ENCODE results near the gene AFAP1L1. TPM values are rescaled to one million over a fixed set of nuclear protein-coding genes. Genes with fewer than 3 reads are reported as not detected.
A peak's percentile ranks its signal among the peaks of the same experiment; 100 is the strongest.

Gene AFAP1L1
- total RNA-seq, 1 donor, result 1.1 TPM

- Histone ChIP-seq H3K27me3 (ENCODE audit: insufficient read depth, low read length) (peaks cover 8% of the 10 kb centered on the region), H3K4me2 (ENCODE audit: insufficient read depth, low read length) (no peak overlapping the region), H3K79me2 (ENCODE audit: insufficient read depth, low read length) (no peaks in the 10 kb centered on the region), H3K9me3 (ENCODE audit: low read depth, low read length) (no peaks in the 10 kb centered on the region), H3K36me3 (ENCODE audit: insufficient read depth, low read length) (no peaks in the 10 kb centered on the region), H3K27ac (ENCODE audit: low read depth, low read length) (no peak overlapping the region), H3K4me3 (ENCODE audit: insufficient read depth, low read length) (no peak overlapping the region), H2AFZ (ENCODE audit: low read length) (no peak overlapping the region), H3K4me1 (ENCODE audit: insufficient read depth, low read length) (no peaks in the 10 kb centered on the region), H4K20me1 (ENCODE audit: insufficient read depth, low read length) (no peaks in the 10 kb centered on the region)
- DNase-seq (ENCODE audit: insufficient read length, low spot score, missing footprints), result no peak
- TF ChIP-seq CTCF (IDR thresholded peaks at IDR 0.05; ENCODE audit: extremely low read depth, low read depth, low read length), result no peak
Observed at GRCh38 chr5:149288436-149288835, 16.8 kb downstream of the AFAP1L1 start.

- Histone ChIP-seq H2AFZ (ENCODE audit: low read length) (peak overlapping the region; percentile 20), H3K27me3 (ENCODE audit: insufficient read depth, low read length) (peaks cover 8% of the 10 kb centered on the region), H3K36me3 (ENCODE audit: insufficient read depth, low read length) (no peaks in the 10 kb centered on the region), H3K4me1 (ENCODE audit: insufficient read depth, low read length) (no peaks in the 10 kb centered on the region), H3K79me2 (ENCODE audit: insufficient read depth, low read length) (no peaks in the 10 kb centered on the region), H4K20me1 (ENCODE audit: insufficient read depth, low read length) (no peaks in the 10 kb centered on the region), H3K27ac (ENCODE audit: low read depth, low read length) (no peak overlapping the region), H3K9me3 (ENCODE audit: low read depth, low read length) (no peaks in the 10 kb centered on the region), H3K4me3 (ENCODE audit: insufficient read depth, low read length) (no peak overlapping the region), H3K4me2 (ENCODE audit: insufficient read depth, low read length) (no peak overlapping the region)
- TF ChIP-seq CTCF (IDR thresholded peaks at IDR 0.05; ENCODE audit: extremely low read depth, low read depth, low read length), result no peak
- DNase-seq (ENCODE audit: insufficient read length, low spot score, missing footprints), result no peak
Observed at GRCh38 chr5:149289301-149289700, 17.6 kb downstream of the AFAP1L1 start.

- no peak overlapping the region for H2AFZ ChIP-seq (ENCODE audit: low read length)
- H3K27me3 ChIP-seq (ENCODE audit: insufficient read depth, low read length), result peaks cover 13% of the 10 kb centered on the region
- H3K4me3 ChIP-seq (ENCODE audit: insufficient read depth, low read length), result no peak overlapping the region
- no peak overlapping the region for H3K4me2 ChIP-seq (ENCODE audit: insufficient read depth, low read length)
- H3K79me2 ChIP-seq (ENCODE audit: insufficient read depth, low read length), result no peaks in the 10 kb centered on the region
- DNase-seq (ENCODE audit: insufficient read length, low spot score, missing footprints), result no peak
- no peaks in the 10 kb centered on the region for H3K4me1 ChIP-seq (ENCODE audit: insufficient read depth, low read length)
- TF ChIP-seq CTCF (IDR thresholded peaks at IDR 0.05; ENCODE audit: extremely low read depth, low read depth, low read length), result no peak
- no peak overlapping the region for H3K27ac ChIP-seq (ENCODE audit: low read depth, low read length)
- no peaks in the 10 kb centered on the region for H4K20me1 ChIP-seq (ENCODE audit: insufficient read depth, low read length)
- no peaks in the 10 kb centered on the region for H3K36me3 ChIP-seq (ENCODE audit: insufficient read depth, low read length)
- H3K9me3 ChIP-seq (ENCODE audit: low read depth, low read length), result no peaks in the 10 kb centered on the region
Observed at GRCh38 chr5:149294872-149295829, 23.5 kb downstream of the AFAP1L1 start.

GRCh38 chr5:149297340-149298025, 25.8 kb downstream of the AFAP1L1 start:
- Histone ChIP-seq H3K79me2 (ENCODE audit: insufficient read depth, low read length) (no peaks in the 10 kb centered on the region), H3K4me3 (ENCODE audit: insufficient read depth, low read length) (no peak overlapping the region), H2AFZ (ENCODE audit: low read length) (no peak overlapping the region), H4K20me1 (ENCODE audit: insufficient read depth, low read length) (no peaks in the 10 kb centered on the region), H3K27me3 (ENCODE audit: insufficient read depth, low read length) (peaks cover 7% of the 10 kb centered on the region), H3K27ac (ENCODE audit: low read depth, low read length) (no peak overlapping the region), H3K4me1 (ENCODE audit: insufficient read depth, low read length) (peaks cover 7% of the 10 kb centered on the region), H3K4me2 (ENCODE audit: insufficient read depth, low read length) (no peak overlapping the region), H3K36me3 (ENCODE audit: insufficient read depth, low read length) (no peaks in the 10 kb centered on the region), H3K9me3 (ENCODE audit: low read depth, low read length) (no peaks in the 10 kb centered on the region)
- no peak for TF ChIP-seq CTCF (IDR thresholded peaks at IDR 0.05; ENCODE audit: extremely low read depth, low read depth, low read length)
- DNase-seq (ENCODE audit: insufficient read length, low spot score, missing footprints), result peak; percentile 30
